ENCODE measurements around the gene CHST9. TPM values are rescaled to one million over a fixed set of nuclear protein-coding genes. Genes with fewer than 3 reads are reported as not detected.

CHST9 gene
- total RNA-seq, 1 donor from 2014 or later: 0.21 TPM

DNA sequence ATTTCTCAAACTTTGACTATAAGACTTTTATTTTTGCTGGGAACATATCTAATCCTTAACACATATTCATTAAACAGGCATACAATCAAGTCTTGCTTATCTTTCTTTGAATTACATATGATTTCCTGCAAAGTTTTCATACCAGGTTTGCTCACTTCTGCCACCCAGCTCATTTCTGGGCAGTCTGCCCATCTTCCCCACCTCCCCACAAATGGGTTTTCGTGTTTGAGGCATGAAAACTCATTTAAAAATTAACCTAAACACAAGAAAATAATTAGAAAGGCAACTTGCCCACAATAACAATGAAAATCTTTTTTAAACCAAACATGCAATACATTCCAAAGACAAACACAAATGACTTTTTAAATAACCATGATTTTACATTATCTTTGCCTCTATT is 3.4 kb downstream of the CHST9 start:
- no peak overlapping the region for H3K4me3 ChIP-seq

DNA sequence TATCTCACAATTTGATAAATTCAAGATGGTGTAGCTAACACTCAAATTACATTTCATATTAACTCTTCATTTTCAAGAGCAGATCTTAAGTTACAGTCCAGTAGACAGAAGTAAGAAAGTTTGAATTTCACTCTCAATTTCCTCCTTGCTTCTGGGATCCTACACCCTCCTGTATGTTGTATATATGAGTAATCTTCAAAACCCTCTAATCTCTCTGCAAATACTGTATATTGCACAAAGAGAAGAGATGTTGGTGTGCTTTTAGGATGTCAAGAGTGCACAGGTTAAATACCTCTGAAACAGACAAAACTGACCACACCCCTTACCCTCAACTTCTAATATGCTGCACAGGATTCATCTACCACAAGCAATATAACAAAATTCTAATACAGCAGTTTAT is 6.7 kb downstream of the CHST9 start:
- H3K36me3 ChIP-seq: no peaks in the 10 kb centered on the region
- no peaks in the 10 kb centered on the region for H3K27me3 ChIP-seq
- no peak overlapping the region for H3K4me3 ChIP-seq
- no peak overlapping the region for H3K27ac ChIP-seq
- H3K4me1 ChIP-seq: no peaks in the 10 kb centered on the region
- DNase-seq (ENCODE audit: low spot score in 2 of 2): no peak
- TF ChIP-seq CTCF (IDR thresholded peaks at IDR 0.05): no peak
- no peaks in the 10 kb centered on the region for H3K9me3 ChIP-seq
- intact Hi-C loops (cut with DNase I): no loop called here

More for the DNA sequence above, 3.4 kb downstream of the CHST9 start:
- Histone ChIP-seq H3K27ac (no peak overlapping the region), H3K9me3 (no peaks in the 10 kb centered on the region), H3K27me3 (no peaks in the 10 kb centered on the region), H3K36me3 (no peaks in the 10 kb centered on the region), H3K4me1 (no peaks in the 10 kb centered on the region)
- DNase-seq (ENCODE audit: low spot score in 2 of 2): no peak
- TF ChIP-seq CTCF (IDR thresholded peaks at IDR 0.05): no peak
- intact Hi-C loops (cut with DNase I): no loop called here

- intact Hi-C loops (cut with DNase I): no loop called here
- no peak overlapping the region for H3K4me3 ChIP-seq
- TF ChIP-seq CTCF (IDR thresholded peaks at IDR 0.05): no peak
- DNase-seq (ENCODE audit: low spot score in 2 of 2): no peak
- no peak overlapping the region for H3K27ac ChIP-seq
- no peaks in the 10 kb centered on the region for H3K27me3 ChIP-seq
- no peaks in the 10 kb centered on the region for H3K4me1 ChIP-seq
- no peaks in the 10 kb centered on the region for H3K36me3 ChIP-seq
- H3K9me3 ChIP-seq: no peaks in the 10 kb centered on the region
Measured at GRCh38 chr18:27175914-27176313, 9.2 kb downstream of the CHST9 start.

- TF ChIP-seq CTCF (IDR thresholded peaks at IDR 0.05): no peak
- Histone ChIP-seq H3K4me3 (no peak overlapping the region), H3K36me3 (no peaks in the 10 kb centered on the region), H3K27ac (no peak overlapping the region), H3K9me3 (no peaks in the 10 kb centered on the region), H3K27me3 (no peaks in the 10 kb centered on the region), H3K4me1 (no peaks in the 10 kb centered on the region)
- no peak for DNase-seq (ENCODE audit: low spot score in 2 of 2)
- intact Hi-C loops (cut with DNase I): no loop called here
Measured at GRCh38 chr18:27175245-27175644, 9.9 kb downstream of the CHST9 start.

DNA sequence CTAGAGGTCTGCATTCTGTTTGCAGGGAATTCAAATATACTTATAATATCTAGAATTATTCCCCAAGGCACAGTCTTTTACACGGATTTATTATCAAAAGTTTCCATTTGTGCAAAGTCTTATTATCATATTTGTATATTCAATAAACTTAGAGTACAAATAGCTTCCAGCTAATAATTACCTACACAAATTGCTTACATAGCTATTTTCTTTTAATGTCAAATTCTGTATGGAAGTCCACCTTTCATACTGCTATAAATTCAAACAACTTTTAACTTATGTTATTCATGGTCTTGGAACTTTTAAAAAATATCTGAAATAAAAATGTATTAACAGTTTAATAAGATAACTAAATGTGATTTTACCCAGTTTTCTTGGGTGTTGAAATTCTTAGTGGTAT is 13.1 kb downstream of the CHST9 start:
- H3K9me3 ChIP-seq: no peaks in the 10 kb centered on the region
- H3K27me3 ChIP-seq: no peaks in the 10 kb centered on the region
- no peak for DNase-seq (ENCODE audit: low spot score in 2 of 2)
- intact Hi-C loops (cut with DNase I): no loop called here
- H3K4me1 ChIP-seq: no peaks in the 10 kb centered on the region
- no peak for TF ChIP-seq CTCF (IDR thresholded peaks at IDR 0.05)
- no peak overlapping the region for H3K4me3 ChIP-seq
- no peaks in the 10 kb centered on the region for H3K36me3 ChIP-seq
- H3K27ac ChIP-seq: no peak overlapping the region

GRCh38 chr18:27165412-27165811 is 19.7 kb downstream of the CHST9 start:
- no peak for TF ChIP-seq CTCF (IDR thresholded peaks at IDR 0.05)
- intact Hi-C loops (cut with DNase I): no loop called here
- Histone ChIP-seq H3K9me3 (no peaks in the 10 kb centered on the region), H3K27me3 (no peaks in the 10 kb centered on the region), H3K4me1 (no peaks in the 10 kb centered on the region), H3K27ac (no peak overlapping the region), H3K36me3 (no peaks in the 10 kb centered on the region), H3K4me3 (no peak overlapping the region)
- no peak for DNase-seq (ENCODE audit: low spot score in 2 of 2)
